HepG2 (cell line): Measurements from ENCODE around the gene COLQ.

Source experiments
- CTCF ChIP-seq: sonication (generic); formaldehyde crosslinking; IDR thresholded peaks from 2 replicates; pipeline ENCODE4 v1.5.0; 2020; ENCODE audit warnings: mild to moderate bottlenecking, missing genetic modification reagents, moderate library complexity
- MAX ChIP-seq: IDR thresholded peaks from 2 replicates; pipeline ENCODE4 v1.6.1; 2012; ENCODE audit warnings: inconsistent platforms
- NONO ChIP-seq, 2 experiments: fragments of 450-650 bp in 1 of 2; sonication (generic) in 1 of 2; formaldehyde crosslinking in 1 of 2; IDR thresholded peaks in 1 of 2; conservative IDR thresholded peaks in 1 of 2; 2 replicates each; pipeline versions ENCODE4 v1.6.1 to v1.8.0; 2017 to 2022; ENCODE audit warnings: mild to moderate bottlenecking in 1 of 2, missing genetic modification reagents in 1 of 2, moderate library complexity in 1 of 2
- RAD21 ChIP-seq: fragments of 450-650 bp; formaldehyde crosslinking; IDR thresholded peaks from 2 replicates; pipeline ENCODE4 v1.5.0; 2020; ENCODE audit warnings: mild to moderate bottlenecking
- SMAD9 ChIP-seq: sonication (generic); formaldehyde crosslinking; IDR thresholded peaks from 2 replicates; pipeline ENCODE4 v1.5.1; 2020; ENCODE audit warnings: mild to moderate bottlenecking, missing genetic modification reagents
- TFAP4 ChIP-seq: sonication (generic); IDR thresholded peaks from 2 replicates; pipeline ENCODE4 v1.6.1; 2016; ENCODE audit warnings: low read depth, borderline replicate concordance
- TRIM24 ChIP-seq: sonication (generic); formaldehyde crosslinking; IDR thresholded peaks from 2 replicates; pipeline ENCODE4 v1.8.0; 2022; ENCODE audit warnings: mild to moderate bottlenecking, missing genetic modification reagents
- ZBTB10 ChIP-seq: sonication (generic); formaldehyde crosslinking; IDR thresholded peaks from 2 replicates; pipeline ENCODE4 v1.4.0; 2020; ENCODE audit warnings: missing genetic modification reagents, borderline replicate concordance
- ZNF784 ChIP-seq: sonication (generic); formaldehyde crosslinking; IDR thresholded peaks from 2 replicates; pipeline ENCODE4 v1.5.1; 2020; ENCODE audit warnings: missing genetic modification reagents, mild to moderate bottlenecking, borderline replicate concordance

- TF ChIP-seq ZNF784 (CRISPR knock-in tag) (no peak), NONO (IDR thresholded peaks at IDR 0.05) (no peak), NONO (CRISPR knock-in tag; conservative IDR thresholded peaks at IDR 0.05) (no peak), TFAP4 (no peak), SMAD9 (CRISPR knock-in tag) (no peak), MAX (no peak), RAD21 (CRISPR knock-in tag) (no peak), ZBTB10 (CRISPR knock-in tag) (no peak), CTCF (CRISPR knock-in tag) (no peak), TRIM24 (CRISPR knock-in tag) (no peak)
Observed at GRCh38 chr3:15486979-15487378, 34.5 kb downstream of the COLQ start.
